NB4 (cell line): ENCODE measurements around the gene ANXA6.

Source experiments
- DNase-seq: peaks from one replicate; pipeline ENCODE4 v3.0.0; 2010; ENCODE audit warnings: low read depth
- H3K4me3 ChIP-seq: one replicate; pipeline ENCODE4 v1.5.1; 2011; ENCODE audit warnings: mild to moderate bottlenecking, low read depth, low read length, moderate library complexity
- CTCF ChIP-seq: IDR thresholded peaks from one replicate; pipeline ENCODE4 v1.5.1; 2012; ENCODE audit warnings: low read depth, low read length
- MAX ChIP-seq: IDR thresholded peaks from 2 replicates; pipeline ENCODE4 v1.6.1; 2011; ENCODE audit warnings: low read depth, low read length
- MYC ChIP-seq: IDR thresholded peaks from 2 replicates; pipeline ENCODE4 v1.6.1; 2011; ENCODE audit warnings: low read depth, low read length
- POLR2A ChIP-seq: IDR thresholded peaks from 2 replicates; pipeline ENCODE4 v1.6.1; 2011; ENCODE audit warnings: mild to moderate bottlenecking; ENCODE audit not compliant: insufficient read length; ENCODE audit errors: extremely low read depth

The ANXA6 gene

DNA sequence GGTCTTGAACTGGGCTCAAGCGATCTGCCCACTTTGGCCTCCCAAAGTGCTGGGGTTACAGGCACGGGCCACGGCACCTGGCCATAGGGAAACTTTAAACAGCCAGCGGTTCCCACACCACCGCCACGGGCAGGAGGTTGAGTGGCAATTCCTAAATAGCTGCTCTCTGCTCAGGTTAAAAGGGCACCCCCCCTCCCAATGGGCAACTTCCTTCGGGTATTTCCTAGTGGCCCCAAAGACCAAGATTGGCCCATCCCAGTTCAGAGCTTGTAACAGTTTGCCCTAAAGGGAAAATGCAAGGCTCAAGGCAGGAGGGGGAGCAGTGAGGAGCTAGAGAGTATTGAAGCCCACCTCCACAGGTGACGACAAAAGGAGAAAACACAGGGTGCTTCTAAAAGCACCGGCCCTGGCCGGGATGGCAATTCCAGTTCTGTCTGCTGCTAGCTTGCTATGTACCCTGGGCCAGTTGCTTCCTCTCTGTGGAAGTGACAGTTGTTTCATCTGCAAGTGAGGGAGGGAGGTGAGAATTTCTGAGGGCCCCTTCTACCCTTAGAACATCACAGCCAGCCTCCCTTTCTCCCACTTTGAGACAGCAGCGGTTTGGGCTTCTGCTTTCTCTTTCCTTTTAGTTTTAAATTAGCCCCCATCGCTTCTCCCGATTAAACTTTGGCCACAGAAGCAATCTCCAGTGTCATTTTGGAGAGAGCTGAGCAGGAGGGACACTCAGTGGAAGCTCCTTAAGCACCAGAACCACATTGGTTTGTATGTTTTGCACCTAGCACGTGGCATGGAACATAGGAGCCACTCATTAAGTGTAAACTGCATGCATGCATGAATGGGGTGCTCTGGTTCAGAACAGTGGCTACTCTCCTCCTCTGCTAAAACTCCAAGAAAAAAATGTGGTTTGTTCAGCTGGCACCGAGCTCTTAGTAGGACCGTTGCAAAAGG is 59.5 kb downstream of the ANXA6 start:
- no peak for TF ChIP-seq MYC
- no peak for TF ChIP-seq POLR2A
- TF ChIP-seq CTCF: no peak
- TF ChIP-seq MAX: no peak
- no peak overlapping the region for H3K4me3 ChIP-seq
- no peak for DNase-seq

- TF ChIP-seq CTCF (no peak), MAX (no peak), POLR2A (no peak), MYC (no peak)
- H3K4me3 ChIP-seq: no peak overlapping the region
- DNase-seq: peak; percentile 51
Observed at GRCh38 chr5:151097061-151097460, 60.5 kb downstream of the ANXA6 start.

- DNase-seq: no peak
- H3K4me3 ChIP-seq: no peak overlapping the region
- no peak for TF ChIP-seq MAX
- no peak for TF ChIP-seq CTCF
- no peak for TF ChIP-seq MYC
- TF ChIP-seq POLR2A: no peak
Observed at GRCh38 chr5:151096001-151096373, 61.6 kb downstream of the ANXA6 start.

GRCh38 chr5:151095341-151096000 is 62.1 kb downstream of the ANXA6 start:
- H3K4me3 ChIP-seq: no peak overlapping the region
- no peak for DNase-seq
- TF ChIP-seq CTCF (no peak), MAX (no peak), MYC (no peak), POLR2A (no peak)

DNA sequence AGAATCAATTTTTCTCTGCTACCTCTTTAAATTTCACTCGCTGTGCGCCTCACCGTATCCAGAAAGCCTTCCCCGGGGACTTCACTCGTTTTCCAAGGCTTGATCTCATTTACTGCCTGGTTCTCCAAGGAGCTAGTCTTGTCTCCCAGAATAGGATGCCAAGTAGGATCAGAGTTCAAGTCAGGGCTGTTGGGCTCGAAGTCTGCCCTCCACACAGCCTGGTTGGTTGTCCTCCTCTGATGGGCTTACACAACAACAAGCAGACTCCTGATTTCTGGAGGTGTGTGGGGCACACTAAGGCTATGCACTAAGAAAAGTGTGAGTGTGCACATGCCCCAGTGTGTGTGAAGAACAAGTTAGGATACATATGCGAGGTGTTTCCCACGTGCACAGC is 62.7 kb downstream of the ANXA6 start:
- DNase-seq: no peak
- no peak for TF ChIP-seq CTCF
- no peak for TF ChIP-seq POLR2A
- no peak overlapping the region for H3K4me3 ChIP-seq
